Gastrocnemius medialis (tissue), 4 donors: ENCODE measurements around the gene FAM228A. TPM values are rescaled to one million over a fixed set of nuclear protein-coding genes. Genes with fewer than 3 reads are reported as not detected.
"Not testable (repeated sequence)": the region's sequence is repeated elsewhere in the genome, so short reads cannot be mapped to it uniquely, and the experiment has no call there.

Experiments
- ATAC-seq, 2 donors: fragments of 150-250 bp; one replicate each; pipeline ENCODE4 v1.9.1; 2016
- DNase-seq, 2 donors: peaks; one replicate each; pipeline ENCODE4 v3.0.0-alpha.2; 2019
- H3K27ac ChIP-seq, 4 donors: fragments of 200-600 bp; sonication (generic); 1 replicate in 1 of 4; 2 replicates in 3 of 4; pipeline ENCODE4 v1.5.1; 2016 to 2018; ENCODE audit warnings: mild to moderate bottlenecking in 2 of 4, moderate library complexity in 1 of 4
- H3K27me3 ChIP-seq, 3 donors: fragments of 200-600 bp; sonication (generic) in 2 of 3; 1 replicate in 1 of 3; 2 replicates in 2 of 3; pipeline versions ENCODE4 v1.5.1 to v1.6.0; 2016 to 2019; ENCODE audit warnings: mild to moderate bottlenecking in 1 of 3, moderate library complexity in 1 of 3
- H3K36me3 ChIP-seq, 2 donors: fragments of 200-600 bp; sonication (generic) in 1 of 2; one replicate each; pipeline ENCODE4 v1.5.1; 2017 to 2018
- H3K4me1 ChIP-seq, 2 donors: fragments of 200-600 bp; sonication (generic) in 1 of 2; one replicate each; pipeline ENCODE4 v1.5.1; 2016 to 2017; ENCODE audit warnings: mild to moderate bottlenecking in 2 of 2
- H3K4me3 ChIP-seq, 4 donors: fragments of 200-600 bp; sonication (generic) in 3 of 4; 1 replicate in 1 of 4; 2 replicates in 3 of 4; pipeline ENCODE4 v1.5.1; 2016 to 2019; ENCODE audit warnings: mild to moderate bottlenecking in 2 of 4
- H3K9me3 ChIP-seq, 3 donors: fragments of 200-600 bp; sonication (generic) in 2 of 3; 1 replicate in 1 of 3; 2 replicates in 2 of 3; pipeline ENCODE4 v1.5.1; 2016 to 2019
- POLR2A ChIP-seq, 2 donors: fragments of 450-650 bp; IDR thresholded peaks; one replicate each; pipeline ENCODE4 v1.6.1; 2017; ENCODE audit warnings: antibody characterized with exemption in 2 of 2, mild to moderate bottlenecking in 2 of 2, moderate library complexity in 2 of 2
- in situ Hi-C, 4 donors: fragments of 200-750 bp; cut with MboI; loops; one replicate each; pipeline versions ENCODE4 v1.15.0 to v1.8.0; 2017; ENCODE audit warnings: low sequenced_read_pairs in 4 of 4
- intact Hi-C: fragments of 100-400 bp; cut with DNase I; formaldehyde crosslinking; loops from one replicate; pipeline ENCODE4 v1.15.1; 2023; ENCODE audit warnings: low total_unique reads
- total RNA-seq, 4 donors: library from RNA; depleted of rRNA; stranded (reverse); fragments of >200 nt; gene quantifications; one replicate each; pipeline versions ENCODE4 v1.1.0 to v1.2.3, GENCODE V29; 2016
- TF ChIP-seq, protein P1 (sequence below), 5 experiments: fragments of 450-650 bp in 3 of 5; fragments of 200-600 bp in 2 of 5; sonication (generic) in 2 of 5; IDR thresholded peaks in 4 of 5; conservative IDR thresholded peaks in 1 of 5; 1 replicate in 4 of 5; 2 replicates in 1 of 5; pipeline ENCODE4 v1.5.1; 2016 to 2019; ENCODE audit warnings: antibody characterized with exemption in 5 of 5, mild to moderate bottlenecking in 3 of 5, moderate library complexity in 3 of 5

FAM228A gene
- total RNA-seq: under 1 TPM in 2 of 4 donors, not detected in 2; 0.39 to 0.41 TPM

DNA sequence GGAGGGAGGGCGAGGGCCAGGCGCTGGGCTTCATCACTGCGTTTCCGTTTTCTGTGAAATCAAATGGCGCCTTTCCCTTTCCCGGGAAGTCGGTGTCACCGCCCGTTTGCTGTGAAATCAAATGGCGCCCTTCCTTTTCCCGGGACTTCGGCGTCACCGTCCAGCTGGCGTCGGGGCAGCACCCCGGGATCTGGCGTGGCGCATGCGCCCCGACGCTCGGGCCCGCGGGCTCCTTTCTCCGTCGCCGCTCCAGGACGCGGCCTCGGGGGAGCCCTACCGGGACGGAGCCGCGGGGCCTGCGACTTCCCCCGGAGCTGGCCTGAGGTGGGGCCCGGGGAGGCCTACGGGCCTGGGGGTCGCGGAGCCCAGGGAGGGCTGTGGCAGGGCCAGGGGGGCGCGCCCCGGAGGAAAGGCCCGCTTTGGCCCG, at the start of gene FAM228A:
Gene FAM228A (plus strand): TSS at position 203 of the 427 bp plus-strand sequence. CDS start 428 bp downstream, outside the sequence.
- in situ Hi-C loops (no loop called here), intact Hi-C loops (no loop called here)
- H3K4me1 ChIP-seq: no peaks in the 10 kb centered on the region
- DNase-seq: no peak
- H3K36me3 ChIP-seq: no peaks in the 10 kb centered on the region
- no peak within 1 kb of the TSS for H3K4me3 ChIP-seq
- TF ChIP-seq, protein P1, sequence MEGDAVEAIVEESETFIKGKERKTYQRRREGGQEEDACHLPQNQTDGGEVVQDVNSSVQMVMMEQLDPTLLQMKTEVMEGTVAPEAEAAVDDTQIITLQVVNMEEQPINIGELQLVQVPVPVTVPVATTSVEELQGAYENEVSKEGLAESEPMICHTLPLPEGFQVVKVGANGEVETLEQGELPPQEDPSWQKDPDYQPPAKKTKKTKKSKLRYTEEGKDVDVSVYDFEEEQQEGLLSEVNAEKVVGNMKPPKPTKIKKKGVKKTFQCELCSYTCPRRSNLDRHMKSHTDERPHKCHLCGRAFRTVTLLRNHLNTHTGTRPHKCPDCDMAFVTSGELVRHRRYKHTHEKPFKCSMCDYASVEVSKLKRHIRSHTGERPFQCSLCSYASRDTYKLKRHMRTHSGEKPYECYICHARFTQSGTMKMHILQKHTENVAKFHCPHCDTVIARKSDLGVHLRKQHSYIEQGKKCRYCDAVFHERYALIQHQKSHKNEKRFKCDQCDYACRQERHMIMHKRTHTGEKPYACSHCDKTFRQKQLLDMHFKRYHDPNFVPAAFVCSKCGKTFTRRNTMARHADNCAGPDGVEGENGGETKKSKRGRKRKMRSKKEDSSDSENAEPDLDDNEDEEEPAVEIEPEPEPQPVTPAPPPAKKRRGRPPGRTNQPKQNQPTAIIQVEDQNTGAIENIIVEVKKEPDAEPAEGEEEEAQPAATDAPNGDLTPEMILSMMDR (IDR thresholded peaks at IDR 0.05 in 4 of 5, conservative IDR thresholded peaks at IDR 0.05 in 1 of 5): no peak
- no peak for TF ChIP-seq POLR2A (IDR thresholded peaks at IDR 0.05)
- no peak for ATAC-seq
- no peaks in the 10 kb centered on the region for H3K9me3 ChIP-seq
- H3K27me3 ChIP-seq: no peaks in the 10 kb centered on the region
- H3K27ac ChIP-seq: no peak within 1 kb of the TSS

DNA sequence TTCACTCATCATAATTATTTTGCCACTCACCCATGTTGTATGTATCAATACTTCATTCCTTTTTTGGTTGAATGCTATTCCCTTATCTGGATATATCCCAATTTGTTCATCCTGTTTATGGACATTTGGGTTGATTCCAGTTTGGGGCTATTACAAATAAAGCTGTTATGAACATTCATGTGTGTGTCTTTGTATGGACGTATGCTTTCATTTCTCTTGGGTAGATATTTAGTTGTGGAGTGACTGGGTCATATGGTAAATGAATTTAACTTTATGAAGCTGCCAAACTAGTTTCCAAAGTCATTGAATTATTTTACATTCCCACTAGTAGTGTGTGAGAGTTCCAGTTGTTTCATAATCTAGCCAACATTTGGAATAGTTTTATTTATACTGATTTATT, 48.9 kb upstream of the FAM228A start:
- no peak overlapping the region for H3K27ac ChIP-seq
- ATAC-seq: no peak
- TF ChIP-seq, protein P1 (IDR thresholded peaks at IDR 0.05 in 4 of 5, conservative IDR thresholded peaks at IDR 0.05 in 1 of 5): no peak
- TF ChIP-seq POLR2A (IDR thresholded peaks at IDR 0.05): no peak
- intact Hi-C loops (no loop called here), in situ Hi-C loops (loop anchor here in 1 of 4 donors (10.0 kb wide), 1 partner anchor 81 kb away; the partner anchor contains the start of genes FKBP1B and WDCP)
- H3K27me3 ChIP-seq: no peaks in the 10 kb centered on the region
- no peaks in the 10 kb centered on the region for H3K9me3 ChIP-seq
- peaks cover 11 to 17% of the 10 kb centered on the region in 2 donors for H3K4me1 ChIP-seq
- no peaks in the 10 kb centered on the region for H3K36me3 ChIP-seq
- DNase-seq: no peak
- no peak overlapping the region for H3K4me3 ChIP-seq

DNA sequence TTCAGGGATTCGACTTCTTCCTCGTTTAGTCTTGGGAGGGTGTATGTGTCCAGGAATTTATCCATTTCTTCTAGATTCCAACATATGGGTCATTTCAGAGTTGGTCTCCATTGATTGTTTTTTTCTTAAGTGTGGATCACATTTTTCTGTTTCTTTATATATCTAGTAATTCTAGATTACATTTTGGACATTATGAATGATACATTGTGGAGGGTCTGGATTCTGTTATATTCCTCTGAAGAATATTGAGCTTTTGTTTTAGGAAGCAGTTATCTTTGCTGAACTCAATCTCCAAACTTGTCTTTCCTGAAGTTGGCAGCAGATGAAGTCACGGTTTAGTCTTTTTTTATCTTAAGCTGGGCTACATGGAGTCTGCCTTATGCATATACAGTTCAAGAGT, 42.3 kb upstream of the FAM228A start:
- Histone ChIP-seq H3K4me3 (no peak overlapping the region), H3K4me1 (peaks cover 0 to 5% of the 10 kb centered on the region in 2 donors), H3K27ac (no peak overlapping the region), H3K36me3 (no peaks in the 10 kb centered on the region), H3K27me3 (no peaks in the 10 kb centered on the region), H3K9me3 (no peaks in the 10 kb centered on the region)
- ATAC-seq (no peak), DNase-seq (no peak)
- in situ Hi-C loops (no loop called here), intact Hi-C loops (no loop called here)
- no peak for TF ChIP-seq POLR2A (IDR thresholded peaks at IDR 0.05)
- TF ChIP-seq, protein P1 (IDR thresholded peaks at IDR 0.05 in 4 of 5, conservative IDR thresholded peaks at IDR 0.05 in 1 of 5): no peak

DNA sequence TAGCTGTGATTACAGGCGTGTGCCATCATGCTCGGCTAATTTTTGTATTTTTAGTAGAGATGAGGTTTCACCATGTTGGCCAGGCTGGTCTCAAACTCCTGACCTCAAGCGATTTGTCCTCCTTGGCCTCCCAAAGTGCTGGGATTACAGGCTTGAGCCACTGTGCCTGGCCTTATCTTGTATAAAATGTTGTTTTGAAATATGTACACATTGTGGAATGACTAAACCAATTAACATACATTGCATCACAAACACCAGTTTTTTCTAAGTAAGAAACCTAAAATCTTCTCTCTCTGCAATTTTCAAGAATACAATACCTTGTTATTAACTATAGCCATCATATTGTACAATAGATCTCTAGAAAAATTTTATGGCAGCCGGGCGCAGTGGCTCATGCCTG, 34.5 kb upstream of the FAM228A start:
- H3K27ac ChIP-seq, H3K4me1 ChIP-seq, DNase-seq, H3K4me3 ChIP-seq, H3K27me3 ChIP-seq, H3K36me3 ChIP-seq, in situ Hi-C loops, H3K9me3 ChIP-seq, ATAC-seq, intact Hi-C loops: not testable (repeated sequence)

DNA sequence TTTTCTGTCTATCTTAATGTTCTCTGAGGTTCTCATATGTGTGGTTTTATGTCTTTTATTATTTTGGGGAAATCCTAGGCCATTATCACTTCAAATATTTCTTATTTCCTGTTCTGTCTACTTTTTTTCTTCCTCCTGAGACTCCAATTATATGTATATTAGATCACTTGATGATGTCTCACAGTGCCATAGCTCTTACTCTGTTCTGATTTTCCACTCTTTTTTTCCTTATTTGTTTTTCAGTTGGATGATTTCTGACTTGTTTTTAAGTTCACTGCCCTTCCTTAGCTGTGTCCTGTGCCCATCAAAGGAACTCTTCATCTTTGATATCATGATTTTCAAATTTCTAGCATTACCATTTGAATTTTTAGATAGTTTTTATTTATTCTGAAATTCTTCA, 27.5 kb upstream of the FAM228A start:
- no peaks in the 10 kb centered on the region for H3K4me1 ChIP-seq
- ATAC-seq (no peak), DNase-seq (no peak)
- no peaks in the 10 kb centered on the region for H3K9me3 ChIP-seq
- peaks cover 0 to 40% of the 10 kb centered on the region in 2 donors for H3K36me3 ChIP-seq
- H3K4me3 ChIP-seq: no peak overlapping the region
- no peaks in the 10 kb centered on the region for H3K27me3 ChIP-seq
- intact Hi-C loops: no loop called here
- no peak for TF ChIP-seq POLR2A (IDR thresholded peaks at IDR 0.05)
- in situ Hi-C loops: no loop called here
- no peak overlapping the region for H3K27ac ChIP-seq
